Adrenal gland (tissue), 12 donors: ENCODE results near the gene ASCL2. TPM values are rescaled to one million over a fixed set of nuclear protein-coding genes. Genes with fewer than 3 reads are reported as not detected.

Experiments used
- DNase-seq, 7 donors: peaks; one replicate each; pipeline ENCODE4 v3.0.0-alpha.2; 2019 to 2020
- H3K27ac ChIP-seq, 5 donors: fragments of 200-600 bp; sonication (generic) in 4 of 5; 1 replicate in 3 of 5; 2 replicates in 2 of 5; pipeline versions ENCODE4 v1.5.1 to v1.8.0; 2016 to 2020; ENCODE audit warnings: mild to moderate bottlenecking in 1 of 5
- H3K27me3 ChIP-seq: fragments of 200-600 bp; 2 replicates; pipeline ENCODE4 v1.8.0; 2021
- H3K36me3 ChIP-seq, 2 donors: fragments of 200-600 bp; replicated peaks in 1 of 2; 1 replicate in 1 of 2; 2 replicates in 1 of 2; pipeline versions ENCODE4 v1.5.1 to v1.8.0; 2018 to 2022
- H3K4me1 ChIP-seq, 2 donors: fragments of 200-600 bp; replicated peaks in 1 of 2; 1 replicate in 1 of 2; 2 replicates in 1 of 2; pipeline versions ENCODE4 v1.5.1 to v1.8.0; 2018 to 2021
- H3K4me3 ChIP-seq, 4 donors: fragments of 200-600 bp; sonication (generic) in 3 of 4; one replicate each; pipeline ENCODE4 v1.5.1; 2016 to 2018
- H3K9me3 ChIP-seq, 3 donors: fragments of 200-600 bp; sonication (generic) in 1 of 3; replicated peaks in 1 of 3; 1 replicate in 2 of 3; 2 replicates in 1 of 3; pipeline versions ENCODE4 v1.5.1 to v1.8.0; 2016 to 2021
- POLR2A ChIP-seq, 2 donors: fragments of 450-650 bp; IDR thresholded peaks; one replicate each; pipeline ENCODE4 v1.6.1; 2017; ENCODE audit warnings: antibody characterized with exemption in 2 of 2, mild to moderate bottlenecking in 2 of 2, moderate library complexity in 1 of 2
- WGBS, 4 donors: extraction: QIAGEN DNeasy Blood & Tissue Kit in 2 of 4; methylation state at CpG; one replicate each; pipeline versions ENCODE4 v1.1.5 to v1.1.7; 2013 to 2017; 5-methylcytosine and 5-hydroxymethylcytosine counted together
- intact Hi-C, 2 donors: fragments of 100-400 bp; cut with DNase I; formaldehyde crosslinking; loops; one replicate each; pipeline versions ENCODE4 v1.14.1 to v1.15.0; 2022 to 2023
- polyA plus RNA-seq, 3 donors: library from polyadenylated mRNA; stranded (reverse); fragments of 200-250 nt in 2 of 3; fragments of 350-450 nt in 1 of 3; fragmentation: Illumina TruSeq in 1 of 3; extraction: RNeasy Lipid Tissue Mini Kit (QIAGEN cat#74804) in 1 of 3; gene quantifications; one replicate each; pipeline ENCODE4 v1.2.3, GENCODE V29; 2013 to 2014
- total RNA-seq, 9 donors: library from RNA; depleted of rRNA in 4 of 9; stranded (reverse); fragments of >200 nt in 4 of 9; fragments of 120-200 nt in 1 of 9; fragmentation: NEBNext Ultra II Directional in 1 of 9; extraction: Animal tissue kit (Norgen Biotek cat#: 25700) in 1 of 9; gene quantifications; one replicate each; pipeline versions ENCODE4 v1.1.0 to v1.2.4, GENCODE V29; 2013 to 2023
- TF ChIP-seq, protein P1 (sequence below), 6 experiments: fragments of 450-650 bp in 4 of 6; fragments of 200-600 bp in 2 of 6; sonication (generic) in 1 of 6; IDR thresholded peaks; 1 replicate in 5 of 6; 2 replicates in 1 of 6; pipeline versions ENCODE4 v1.5.1 to v1.8.0; 2016 to 2021; ENCODE audit warnings: antibody characterized with exemption in 6 of 6, mild to moderate bottlenecking in 2 of 6, moderate library complexity in 1 of 6
- donor health status: healthy with polysubstance abuse.
- donor health status: Bipolar disorder and iron deficiency.
- donor health status: DM: yes; HTN: yes; CAD: no.
- donor health status: DM: no; HTN: no; CAD: no.
- donor health status: DM: no; HTN: no; CAD: no.
- donor health status: DM: yes; HTN: yes; CAD: no.

The ASCL2 gene
- total and polyA plus RNA-seq, 12 donors: 0.11 to 2.2 (median 0.77) TPM; not detected in 2

DNA sequence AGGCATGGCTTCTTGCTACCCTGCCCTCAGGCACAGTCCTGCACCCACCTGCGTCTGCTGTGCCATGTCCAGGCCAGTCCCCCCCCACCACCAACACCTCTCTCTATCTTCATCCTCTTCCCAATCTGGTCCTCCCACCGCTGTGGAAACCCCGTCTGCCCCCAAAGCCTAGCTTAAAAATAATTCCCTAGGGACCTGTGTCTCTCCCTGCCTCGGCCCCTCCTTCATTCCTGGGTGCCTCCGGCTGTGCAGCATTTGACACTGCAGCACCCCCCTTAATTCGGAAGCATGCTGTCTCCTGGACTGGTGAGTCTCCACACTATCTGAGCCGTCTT is 2.5 kb upstream of the ASCL2 start:
- peaks cover 0 to 14% of the 10 kb centered on the region in 2 donors for H3K4me1 ChIP-seq
- no peaks in the 10 kb centered on the region for H3K9me3 ChIP-seq
- no peaks in the 10 kb centered on the region for H3K36me3 ChIP-seq
- no peak for DNase-seq
- intact Hi-C loops: no loop called here
- TF ChIP-seq POLR2A (IDR thresholded peaks at IDR 0.05): no peak
- TF ChIP-seq, protein P1, sequence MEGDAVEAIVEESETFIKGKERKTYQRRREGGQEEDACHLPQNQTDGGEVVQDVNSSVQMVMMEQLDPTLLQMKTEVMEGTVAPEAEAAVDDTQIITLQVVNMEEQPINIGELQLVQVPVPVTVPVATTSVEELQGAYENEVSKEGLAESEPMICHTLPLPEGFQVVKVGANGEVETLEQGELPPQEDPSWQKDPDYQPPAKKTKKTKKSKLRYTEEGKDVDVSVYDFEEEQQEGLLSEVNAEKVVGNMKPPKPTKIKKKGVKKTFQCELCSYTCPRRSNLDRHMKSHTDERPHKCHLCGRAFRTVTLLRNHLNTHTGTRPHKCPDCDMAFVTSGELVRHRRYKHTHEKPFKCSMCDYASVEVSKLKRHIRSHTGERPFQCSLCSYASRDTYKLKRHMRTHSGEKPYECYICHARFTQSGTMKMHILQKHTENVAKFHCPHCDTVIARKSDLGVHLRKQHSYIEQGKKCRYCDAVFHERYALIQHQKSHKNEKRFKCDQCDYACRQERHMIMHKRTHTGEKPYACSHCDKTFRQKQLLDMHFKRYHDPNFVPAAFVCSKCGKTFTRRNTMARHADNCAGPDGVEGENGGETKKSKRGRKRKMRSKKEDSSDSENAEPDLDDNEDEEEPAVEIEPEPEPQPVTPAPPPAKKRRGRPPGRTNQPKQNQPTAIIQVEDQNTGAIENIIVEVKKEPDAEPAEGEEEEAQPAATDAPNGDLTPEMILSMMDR (IDR thresholded peaks at IDR 0.05): no peak
- 79 to 87% (median 85%) methylated on average over 7 of the region's 7 CpGs for WGBS, 4 donors
- H3K27me3 ChIP-seq: peaks cover 38% of the 10 kb centered on the region
- no peak overlapping the region for H3K4me3 ChIP-seq
- H3K27ac ChIP-seq: no peak overlapping the region

DNA sequence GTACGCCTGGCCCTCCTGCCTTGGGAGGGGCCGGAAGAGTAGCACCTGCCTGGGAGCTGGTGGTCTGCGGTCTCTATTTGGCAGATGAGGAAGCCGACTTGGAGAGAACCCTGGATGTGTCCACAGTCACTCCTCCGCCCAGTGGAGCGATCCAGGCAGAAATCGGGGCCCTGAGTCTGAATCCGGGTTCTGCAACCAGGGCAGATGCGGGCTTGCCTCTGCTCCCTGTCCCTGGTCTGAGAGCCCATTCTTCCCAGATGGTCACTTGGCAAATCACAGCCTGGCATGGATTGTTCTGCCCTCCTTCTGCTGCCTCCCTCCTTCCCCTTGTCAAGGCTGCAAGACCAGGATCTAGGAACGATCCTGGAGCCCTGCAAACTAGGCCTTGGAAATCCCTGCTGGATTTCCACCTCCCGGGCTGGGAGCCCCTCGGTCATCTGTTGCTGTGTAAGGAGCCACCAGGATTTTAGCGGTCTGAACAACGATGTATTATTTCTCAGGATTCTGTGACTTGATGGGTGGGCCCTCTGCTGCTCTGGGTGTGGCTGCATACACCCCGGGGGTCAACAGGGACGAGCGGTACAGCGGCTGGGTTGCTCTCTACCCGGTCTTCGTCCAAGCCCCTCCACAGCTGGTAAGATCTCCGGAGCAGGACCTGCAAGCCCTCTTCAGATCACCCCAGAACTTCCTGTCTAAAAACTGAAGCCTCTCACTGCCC is 2.0 kb upstream of the ASCL2 start:
- peaks cover 0 to 14% of the 10 kb centered on the region in 2 donors for H3K4me1 ChIP-seq
- no peaks in the 10 kb centered on the region for H3K9me3 ChIP-seq
- no peak for TF ChIP-seq POLR2A (IDR thresholded peaks at IDR 0.05)
- TF ChIP-seq, protein P1 (IDR thresholded peaks at IDR 0.05): no peak
- 81 to 87% (median 83%) methylated on average over 9 to 21 of the region's 21 CpGs for WGBS, 4 donors
- peak in 1 of 7 donors; percentile 36 for DNase-seq
- H3K27ac ChIP-seq: no peak overlapping the region
- intact Hi-C loops: no loop called here
- no peaks in the 10 kb centered on the region for H3K36me3 ChIP-seq
- H3K27me3 ChIP-seq: peaks cover 38% of the 10 kb centered on the region
- H3K4me3 ChIP-seq: no peak overlapping the region

DNA sequence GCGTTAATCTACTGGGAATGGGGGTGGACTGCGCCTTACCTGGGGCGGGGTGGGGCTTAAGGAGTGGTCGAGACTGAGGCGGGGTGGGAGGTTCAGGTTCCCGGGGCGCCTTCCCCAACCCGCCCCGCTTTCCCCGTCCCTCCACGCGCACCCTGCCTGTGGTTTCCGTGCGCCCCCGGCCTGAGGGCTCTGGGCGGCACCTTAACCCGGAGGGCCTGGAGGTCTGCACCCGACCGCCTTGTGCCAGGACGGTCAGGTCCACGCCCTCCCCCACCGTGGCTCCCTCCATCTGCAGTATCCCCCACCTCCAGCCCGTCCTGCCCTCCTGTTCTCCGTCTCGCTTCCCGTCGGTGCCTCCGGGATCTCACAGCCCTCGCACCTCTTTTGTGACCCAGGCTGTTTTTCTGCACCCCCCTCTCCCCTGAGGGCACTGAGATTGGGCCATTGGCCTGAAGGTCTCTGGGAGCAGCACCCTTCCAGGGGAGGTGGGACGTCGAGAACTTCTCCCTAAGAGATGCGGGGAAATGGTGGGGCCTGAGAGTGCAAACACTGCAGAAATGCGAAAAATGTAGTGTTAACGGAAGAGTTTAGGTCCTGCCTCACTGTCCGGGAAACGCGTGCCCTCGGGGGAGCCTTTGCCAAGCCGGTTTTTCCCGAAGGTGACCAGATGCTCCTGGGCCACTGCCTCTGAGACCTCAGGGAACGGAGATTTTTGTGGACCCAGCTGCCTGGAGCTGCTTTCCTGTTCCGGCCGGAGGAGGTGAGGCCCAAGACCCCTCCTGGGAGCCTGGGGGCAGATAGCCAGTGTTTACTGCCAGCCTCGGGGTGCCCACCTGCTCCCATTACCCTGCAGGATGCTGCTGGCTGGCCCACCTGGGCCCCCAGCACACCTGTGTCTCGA is 1.2 kb upstream of the ASCL2 start:
- TF ChIP-seq POLR2A (IDR thresholded peaks at IDR 0.05): no peak
- TF ChIP-seq, protein P1 (IDR thresholded peaks at IDR 0.05): no peak
- WGBS, 4 donors: 26 to 53% (median 30%) methylated on average over 18 to 45 of the region's 45 CpGs

DNA sequence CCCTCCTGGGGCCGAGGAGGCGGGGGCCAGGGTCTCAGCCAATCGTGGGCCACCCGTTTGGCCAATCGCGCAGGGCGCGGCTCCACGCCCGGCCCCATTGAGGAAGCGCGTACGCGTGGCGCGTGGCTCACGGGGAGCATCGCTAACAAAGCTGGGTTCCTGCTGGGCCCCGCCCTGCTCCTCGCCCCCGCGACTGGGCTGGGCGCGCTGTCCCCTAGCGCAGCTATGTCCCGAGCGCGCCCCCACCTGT is 614 bp upstream of the ASCL2 start:
- peaks cover 0 to 14% of the 10 kb centered on the region in 2 donors for H3K4me1 ChIP-seq
- H3K36me3 ChIP-seq: no peaks in the 10 kb centered on the region
- DNase-seq: peak in 2 of 7 donors; percentile 41 to 49
- H3K27ac ChIP-seq: no peak overlapping the region
- intact Hi-C loops: no loop called here
- no peak overlapping the region for H3K4me3 ChIP-seq
- H3K27me3 ChIP-seq: peaks cover 38% of the 10 kb centered on the region
- H3K9me3 ChIP-seq: no peaks in the 10 kb centered on the region
- TF ChIP-seq, protein P1 (IDR thresholded peaks at IDR 0.05): no peak
- TF ChIP-seq POLR2A (IDR thresholded peaks at IDR 0.05): no peak
- WGBS, 4 donors: 0 to 3% (median 2%) methylated on average over 9 to 28 of the region's 28 CpGs

More for the DNA sequence above, 1.2 kb upstream of the ASCL2 start:
- Histone ChIP-seq H3K27ac (no peak overlapping the region), H3K9me3 (no peaks in the 10 kb centered on the region), H3K27me3 (peaks cover 38% of the 10 kb centered on the region), H3K36me3 (no peaks in the 10 kb centered on the region), H3K4me3 (no peak overlapping the region), H3K4me1 (peaks cover 0 to 14% of the 10 kb centered on the region in 2 donors)
- DNase-seq: peak in 1 of 7 donors; percentile 31
- intact Hi-C loops: no loop called here
